Left lung (tissue), 10 donors: ENCODE results near the gene RIT2. TPM values are rescaled to one million over a fixed set of nuclear protein-coding genes. Genes with fewer than 3 reads are reported as not detected.

Source experiments
- ATAC-seq: fragments of 200-7000 bp; cut with Tn5 transposase; one replicate; pipeline ENCODE4 v1.9.1; 2020; ENCODE audit warnings: moderate library complexity
- DNase-seq, 4 donors: peaks; one replicate each; pipeline ENCODE4 v3.0.0-alpha.2; 2013 to 2020
- H3K27ac ChIP-seq, 2 donors: fragments of 200-600 bp; sonication (generic) in 1 of 2; one replicate each; pipeline versions ENCODE4 v1.5.0 to v1.8.0; 2020 to 2021
- H3K27me3 ChIP-seq, 2 donors: fragments of 200-600 bp; sonication (generic) in 1 of 2; one replicate each; pipeline versions ENCODE4 v1.5.0 to v1.8.0; 2020 to 2021
- H3K36me3 ChIP-seq, 2 donors: fragments of 200-600 bp; sonication (generic) in 1 of 2; one replicate each; pipeline versions ENCODE4 v1.5.0 to v1.8.0; 2020 to 2021
- H3K4me1 ChIP-seq, 2 donors: fragments of 200-600 bp; one replicate each; pipeline ENCODE4 v1.8.0; 2021
- H3K4me3 ChIP-seq, 2 donors: fragments of 200-600 bp; sonication (generic) in 1 of 2; one replicate each; pipeline versions ENCODE4 v1.5.0 to v1.8.0; 2020 to 2021; ENCODE audit warnings: mild to moderate bottlenecking in 1 of 2
- H3K9me3 ChIP-seq, 2 donors: fragments of 200-600 bp; sonication (generic) in 1 of 2; one replicate each; pipeline versions ENCODE4 v1.5.0 to v1.8.0; 2020 to 2021
- CTCF ChIP-seq, 2 donors: fragments of 200-600 bp; sonication (generic) in 1 of 2; IDR thresholded peaks; one replicate each; pipeline versions ENCODE4 v1.5.0 to v1.8.0; 2021; ENCODE audit warnings: antibody characterized with exemption in 2 of 2
- intact Hi-C, 2 donors: fragments of 100-400 bp; cut with DNase I; formaldehyde crosslinking; loops; one replicate each; pipeline versions ENCODE4 v1.11.2 to v1.14.2; 2022
- polyA plus RNA-seq, 6 donors: library from polyadenylated mRNA; unstranded; fragments of 120-200 nt; gene quantifications; one replicate each; pipeline ENCODE4 v1.2.1, GENCODE V29; 2013; ENCODE audit not compliant: insufficient read length in 6 of 6
- total RNA-seq, 2 donors: library from RNA; stranded (reverse); fragmentation: NEBNext Ultra II Directional; extraction: Animal tissue kit (Norgen Biotek cat#: 25700); gene quantifications; one replicate each; pipeline ENCODE4 v1.2.1, GENCODE V29; 2021
- donor health status: DM: no; HTN: yes; CAD: no.
- donor health status: DM: no; HTN: no; CAD: no.

RIT2 gene
- total and polyA plus RNA-seq, 8 donors = not detected

- H3K4me3 ChIP-seq = no peak overlapping the region
- no peaks in the 10 kb centered on the region for H3K27me3 ChIP-seq
- ATAC-seq (no peak), DNase-seq (no peak)
- H3K36me3 ChIP-seq = no peaks in the 10 kb centered on the region
- no peaks in the 10 kb centered on the region for H3K4me1 ChIP-seq
- intact Hi-C loops = no loop called here
- no peak overlapping the region for H3K27ac ChIP-seq
- TF ChIP-seq CTCF (IDR thresholded peaks at IDR 0.05) = no peak
- peaks cover 0 to 2% of the 10 kb centered on the region in 2 donors for H3K9me3 ChIP-seq
Observed at GRCh38 chr18:43022874-43023273, 92.6 kb downstream of the RIT2 start.

GRCh38 chr18:43017622-43018021 is 97.9 kb downstream of the RIT2 start:
- TF ChIP-seq CTCF (IDR thresholded peaks at IDR 0.05) = no peak
- Histone ChIP-seq H3K27me3 (no peaks in the 10 kb centered on the region), H3K4me1 (no peaks in the 10 kb centered on the region), H3K36me3 (no peaks in the 10 kb centered on the region), H3K4me3 (no peak overlapping the region), H3K27ac (no peak overlapping the region), H3K9me3 (no peaks in the 10 kb centered on the region)
- ATAC-seq = no peak
- DNase-seq = no peak
- intact Hi-C loops = no loop called here

GRCh38 chr18:43013486-43013885 is 102.0 kb downstream of the RIT2 start:
- intact Hi-C loops = no loop called here
- no peak for TF ChIP-seq CTCF (IDR thresholded peaks at IDR 0.05)
- no peaks in the 10 kb centered on the region for H3K9me3 ChIP-seq

GRCh38 chr18:43012951-43013350 is 102.5 kb downstream of the RIT2 start:
- intact Hi-C loops = no loop called here
- no peaks in the 10 kb centered on the region for H3K9me3 ChIP-seq
- no peak overlapping the region for H3K27ac ChIP-seq
- no peak for TF ChIP-seq CTCF (IDR thresholded peaks at IDR 0.05)
- no peaks in the 10 kb centered on the region for H3K27me3 ChIP-seq
- no peak overlapping the region for H3K4me3 ChIP-seq
- no peaks in the 10 kb centered on the region for H3K4me1 ChIP-seq
- no peak for DNase-seq
- ATAC-seq = no peak
- no peaks in the 10 kb centered on the region for H3K36me3 ChIP-seq

More at GRCh38 chr18:43013486-43013885, 102.0 kb downstream of the RIT2 start:
- Histone ChIP-seq H3K27ac (no peak overlapping the region), H3K36me3 (no peaks in the 10 kb centered on the region), H3K4me3 (no peak overlapping the region), H3K27me3 (no peaks in the 10 kb centered on the region), H3K4me1 (no peaks in the 10 kb centered on the region)
- ATAC-seq (no peak), DNase-seq (no peak)

GRCh38 chr18:43010611-43011010 is 104.9 kb downstream of the RIT2 start:
- Histone ChIP-seq H3K27ac (no peak overlapping the region), H3K36me3 (no peaks in the 10 kb centered on the region), H3K9me3 (no peaks in the 10 kb centered on the region), H3K27me3 (no peaks in the 10 kb centered on the region), H3K4me1 (no peaks in the 10 kb centered on the region), H3K4me3 (no peak overlapping the region)
- intact Hi-C loops = no loop called here
- ATAC-seq = no peak
- no peak for DNase-seq
- TF ChIP-seq CTCF (IDR thresholded peaks at IDR 0.05) = no peak
